GM12878 (cell line): ENCODE data around the gene GRM7.

Experiments
- CTCF ChIP-seq, 3 experiments: IDR thresholded peaks in 2 of 3; conservative IDR thresholded peaks in 1 of 3; 2 replicates each; pipeline ENCODE4 v1.5.1; 2011; ENCODE audit warnings: low read depth in 3 of 3, low read length in 3 of 3, mild to moderate bottlenecking in 3 of 3, control low read depth in 2 of 3, moderate library complexity in 2 of 3, inconsistent platforms in 1 of 3, mixed read lengths in 1 of 3; ENCODE audit not compliant: control insufficient read depth in 2 of 3, insufficient read depth in 1 of 3; ENCODE audit errors: extremely low read depth in 1 of 3
- POLR2A ChIP-seq: IDR thresholded peaks from 2 replicates; pipeline ENCODE4 v1.6.1; 2011; ENCODE audit warnings: low read depth, mild to moderate bottlenecking, low read length
- SIX5 ChIP-seq: IDR thresholded peaks from 2 replicates; pipeline ENCODE4 v1.6.1; 2011; ENCODE audit warnings: mild to moderate bottlenecking, low read depth, low read length, moderate library complexity; ENCODE audit not compliant: severe bottlenecking

GRCh38 chr3:7410782-7411181 is 549.9 kb downstream of the GRM7 start:
- TF ChIP-seq POLR2A, result no peak
- TF ChIP-seq CTCF (IDR thresholded peaks at IDR 0.05 in 2 of 3, conservative IDR thresholded peaks at IDR 0.05 in 1 of 3; ENCODE audit: control insufficient read depth in 2 of 3, extremely low read depth in 1 of 3, insufficient read depth in 1 of 3, low read depth in 3 of 3, low read length in 3 of 3), result no peak
- no peak for TF ChIP-seq SIX5
